ENCODE data around the gene RNASEH1.

The RNASEH1 gene, protein sequence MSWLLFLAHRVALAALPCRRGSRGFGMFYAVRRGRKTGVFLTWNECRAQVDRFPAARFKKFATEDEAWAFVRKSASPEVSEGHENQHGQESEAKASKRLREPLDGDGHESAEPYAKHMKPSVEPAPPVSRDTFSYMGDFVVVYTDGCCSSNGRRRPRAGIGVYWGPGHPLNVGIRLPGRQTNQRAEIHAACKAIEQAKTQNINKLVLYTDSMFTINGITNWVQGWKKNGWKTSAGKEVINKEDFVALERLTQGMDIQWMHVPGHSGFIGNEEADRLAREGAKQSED

GRCh38 chr2:3558205-3559014 is at the start of gene RNASEH1:
RNASEH1 (minus strand) TSS chr2:3558333; CDS start chr2:3558260, 73 bp downstream.
- Mint-ChIP-seq H3K9me3 (no peaks in the 10 kb centered on the region), H3K4me3 (peak within 1 kb of the TSS; percentile 88), H3K4me1 (ENCODE audit: low read depth) (peaks cover 24% of the 10 kb centered on the region), H3K27ac (peak within 1 kb of the TSS; percentile 97), H3K27me3 (ENCODE audit: low read depth) (no peaks in the 10 kb centered on the region), H3K36me3 (ENCODE audit: low read depth) (peaks cover 31% of the 10 kb centered on the region)
- DNase-seq (ENCODE audit: low spot score): peak; percentile 99

DNA sequence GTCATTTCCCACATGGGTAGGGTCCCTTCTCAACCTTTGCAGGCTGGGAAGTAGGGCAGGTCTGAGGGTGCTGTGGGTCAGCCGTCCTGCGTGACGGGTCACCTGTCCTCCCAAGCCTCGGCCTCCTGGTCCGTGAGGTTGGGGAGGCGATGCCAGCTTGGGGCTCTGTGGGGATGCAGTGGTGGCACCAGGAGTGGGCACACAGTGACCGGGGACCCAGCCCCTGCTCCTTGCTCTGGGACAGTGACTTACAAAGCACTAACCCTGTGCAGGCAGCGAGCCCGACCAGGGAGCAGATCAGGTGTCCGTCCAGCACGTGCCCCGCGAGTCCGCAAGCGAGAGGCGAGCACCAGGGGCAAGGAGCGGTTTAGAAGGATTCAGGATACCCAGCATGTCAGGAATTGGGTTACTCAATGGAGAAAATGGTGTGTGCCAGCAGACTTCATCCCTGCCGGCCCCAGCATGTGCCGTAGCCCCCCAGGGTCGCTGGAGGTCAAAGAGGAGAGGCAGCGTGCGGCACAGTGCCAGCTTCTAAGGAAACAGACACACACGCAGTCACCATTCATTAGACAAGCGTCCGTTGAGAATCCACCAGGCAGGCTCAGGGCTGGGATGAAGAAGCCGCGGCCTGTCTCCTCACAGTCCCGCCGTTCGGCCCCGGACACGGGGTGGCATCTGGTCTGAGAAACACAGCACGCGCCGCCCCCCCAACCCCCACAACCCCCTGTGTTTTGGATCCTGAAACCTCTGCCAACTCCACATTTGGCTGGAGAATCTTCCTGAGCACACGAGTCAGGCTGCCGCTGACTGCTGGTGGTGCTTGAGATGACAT is 48.5 kb upstream of the RNASEH1 start:
- Mint-ChIP-seq H3K36me3 (ENCODE audit: low read depth) (no peaks in the 10 kb centered on the region), H3K27me3 (ENCODE audit: low read depth) (no peaks in the 10 kb centered on the region), H3K4me3 (no peak overlapping the region), H3K9me3 (no peaks in the 10 kb centered on the region), H3K4me1 (ENCODE audit: low read depth) (peaks cover 3% of the 10 kb centered on the region), H3K27ac (no peak overlapping the region)
- DNase-seq (ENCODE audit: low spot score): no peak

DNA sequence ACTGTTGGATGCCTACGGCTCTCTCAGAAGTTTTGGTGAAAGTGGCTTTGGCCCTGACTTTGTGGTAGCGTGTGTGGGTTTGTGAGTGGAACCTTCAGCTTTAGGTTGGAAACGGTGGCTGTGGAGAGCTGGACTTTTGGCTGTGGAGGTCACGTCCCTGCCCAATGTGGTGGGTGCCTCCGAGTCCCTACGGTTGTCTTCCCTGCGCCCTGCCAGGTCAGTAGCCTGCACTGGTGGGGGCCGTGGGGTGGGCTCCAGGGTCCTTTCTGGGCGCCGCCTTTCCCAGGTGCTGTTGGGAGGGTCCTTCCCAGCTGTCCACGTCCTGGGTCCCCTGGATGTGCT is 47.9 kb upstream of the RNASEH1 start:
- Mint-ChIP-seq H3K27me3 (ENCODE audit: low read depth) (no peaks in the 10 kb centered on the region), H3K4me3 (no peak overlapping the region), H3K4me1 (ENCODE audit: low read depth) (peaks cover 3% of the 10 kb centered on the region), H3K9me3 (no peaks in the 10 kb centered on the region), H3K36me3 (ENCODE audit: low read depth) (no peaks in the 10 kb centered on the region), H3K27ac (no peak overlapping the region)
- no peak for DNase-seq (ENCODE audit: low spot score)

- no peaks in the 10 kb centered on the region for H3K27me3 Mint-ChIP-seq (ENCODE audit: low read depth)
- peak overlapping the region; percentile 36 for H3K4me3 Mint-ChIP-seq
- peak; percentile 16 for DNase-seq (ENCODE audit: low spot score)
- H3K27ac Mint-ChIP-seq: peak overlapping the region; percentile 73
- H3K36me3 Mint-ChIP-seq (ENCODE audit: low read depth): no peaks in the 10 kb centered on the region
- peaks cover 3% of the 10 kb centered on the region for H3K4me1 Mint-ChIP-seq (ENCODE audit: low read depth)
- no peaks in the 10 kb centered on the region for H3K9me3 Mint-ChIP-seq
Measured at GRCh38 chr2:3604991-3605961, 47.1 kb upstream of the RNASEH1 start.

- Mint-ChIP-seq H3K36me3 (ENCODE audit: low read depth) (no peaks in the 10 kb centered on the region), H3K27ac (no peak overlapping the region), H3K27me3 (ENCODE audit: low read depth) (no peaks in the 10 kb centered on the region), H3K4me3 (no peak overlapping the region), H3K4me1 (ENCODE audit: low read depth) (peaks cover 3% of the 10 kb centered on the region), H3K9me3 (no peaks in the 10 kb centered on the region)
- DNase-seq (ENCODE audit: low spot score): no peak
Measured at GRCh38 chr2:3604207-3604877, 46.2 kb upstream of the RNASEH1 start.

DNA sequence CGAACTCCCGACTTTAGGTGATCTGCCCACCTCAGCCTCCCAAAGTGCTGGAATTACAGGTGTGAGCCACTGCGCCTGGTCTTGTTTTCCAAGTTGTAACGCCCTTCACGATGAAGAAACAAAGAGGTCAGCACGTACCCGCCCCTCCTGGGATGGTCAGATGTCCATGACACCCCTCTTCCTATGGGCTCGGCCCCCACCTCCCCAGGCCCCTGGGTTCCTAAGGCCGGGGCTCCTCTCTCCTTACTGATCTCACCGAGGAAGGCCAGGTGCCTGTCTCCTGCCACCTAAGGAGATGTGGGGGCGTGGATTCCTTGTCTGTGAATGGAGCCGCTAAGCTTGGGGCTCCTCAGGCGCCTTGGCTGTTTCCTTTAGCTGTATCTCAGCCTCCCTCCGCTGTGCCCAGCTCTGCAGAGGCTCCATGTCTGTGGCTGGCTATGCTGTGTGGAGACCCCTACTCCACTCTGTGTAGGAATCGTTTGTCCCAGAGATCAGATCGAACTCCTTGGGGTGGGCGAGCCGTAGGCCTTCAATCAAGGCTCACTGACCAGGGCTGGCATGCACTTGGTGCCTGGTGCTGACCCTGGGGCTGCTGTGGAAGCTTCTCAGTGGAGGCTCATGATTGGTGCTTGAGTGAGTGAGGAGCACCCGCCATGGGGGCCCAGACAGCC is 45.5 kb upstream of the RNASEH1 start:
- H3K9me3 Mint-ChIP-seq: no peaks in the 10 kb centered on the region
- no peak overlapping the region for H3K27ac Mint-ChIP-seq
- H3K27me3 Mint-ChIP-seq (ENCODE audit: low read depth): no peaks in the 10 kb centered on the region
- no peak overlapping the region for H3K4me3 Mint-ChIP-seq
- H3K36me3 Mint-ChIP-seq (ENCODE audit: low read depth): no peaks in the 10 kb centered on the region
- DNase-seq (ENCODE audit: low spot score): no peak
- H3K4me1 Mint-ChIP-seq (ENCODE audit: low read depth): peaks cover 2% of the 10 kb centered on the region

DNA sequence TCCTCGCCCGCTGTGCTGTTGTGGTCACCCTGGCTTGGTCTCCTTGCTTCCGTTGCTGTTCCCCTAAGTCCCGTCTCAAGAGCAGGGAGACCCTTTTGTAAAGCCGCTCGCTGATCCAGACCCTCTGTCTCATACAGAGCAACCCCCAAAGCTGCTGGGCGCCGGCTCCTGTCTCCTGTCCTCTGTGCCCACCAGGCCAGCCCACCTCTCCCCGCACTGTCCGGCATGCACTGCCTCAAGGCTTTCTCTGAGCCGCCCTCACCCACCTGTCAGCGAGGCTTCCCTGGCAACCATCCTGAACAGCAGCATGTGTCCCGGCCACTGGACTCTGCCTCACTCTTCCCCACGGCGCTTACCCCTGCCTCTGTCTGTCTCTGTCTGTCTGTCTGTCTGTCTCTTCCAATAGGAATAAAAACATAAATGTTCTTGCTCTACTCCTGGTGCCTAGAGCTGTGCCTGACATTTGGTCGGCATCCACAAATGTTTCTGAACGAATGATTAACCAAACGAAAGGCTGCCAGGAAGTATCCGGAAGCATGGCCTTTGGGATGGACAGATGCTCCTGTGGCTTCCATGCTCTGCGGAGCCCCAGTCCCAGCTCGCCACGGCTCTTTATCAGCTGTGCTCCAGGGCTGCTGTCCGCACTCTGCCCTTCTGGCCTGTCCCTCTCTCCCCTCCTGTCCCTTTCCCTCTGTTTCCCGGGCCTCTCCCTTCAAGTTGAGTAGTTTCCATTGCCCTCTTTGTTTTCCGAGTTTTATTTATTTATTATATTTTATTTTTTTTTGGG is 44.6 kb upstream of the RNASEH1 start:
- Mint-ChIP-seq H3K27ac (no peak overlapping the region), H3K9me3 (no peaks in the 10 kb centered on the region), H3K4me3 (no peak overlapping the region), H3K4me1 (ENCODE audit: low read depth) (peaks cover 2% of the 10 kb centered on the region), H3K36me3 (ENCODE audit: low read depth) (no peaks in the 10 kb centered on the region), H3K27me3 (ENCODE audit: low read depth) (no peaks in the 10 kb centered on the region)
- DNase-seq (ENCODE audit: low spot score): no peak

DNA sequence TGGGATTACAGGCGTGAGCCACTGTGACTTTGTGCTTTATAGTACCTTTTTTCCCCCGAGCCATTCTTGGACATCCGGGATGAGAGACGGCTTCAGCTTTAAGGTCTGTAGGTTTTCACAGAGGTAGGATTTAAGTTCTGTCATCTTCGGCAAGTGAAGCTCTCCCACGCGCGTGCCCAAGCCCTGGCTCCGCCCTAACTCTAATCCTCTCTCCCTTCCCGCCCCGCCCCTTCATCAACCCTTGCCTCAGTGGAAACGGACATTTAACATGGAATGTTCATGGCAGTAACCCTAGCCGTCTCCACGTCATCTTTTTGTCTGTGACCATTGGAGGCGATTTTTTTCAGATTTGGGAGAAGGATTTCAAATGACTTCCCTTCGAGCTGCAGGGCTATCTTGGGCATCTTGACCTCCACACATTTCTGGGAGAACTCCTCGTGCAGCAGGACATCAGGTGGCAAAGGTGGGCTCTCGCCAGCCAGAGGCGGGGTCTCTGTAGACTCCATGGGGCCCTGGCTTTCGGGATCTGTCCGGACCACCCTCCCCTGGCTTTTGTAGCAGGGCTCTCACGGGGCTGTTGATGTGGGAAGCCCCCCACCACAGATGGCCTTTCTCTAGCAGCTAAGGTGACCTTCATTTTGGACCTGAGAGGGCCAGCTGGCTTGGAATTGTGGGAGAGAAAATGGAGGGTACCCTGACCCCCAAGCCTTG is 43.6 kb upstream of the RNASEH1 start:
- Mint-ChIP-seq H3K27me3 (ENCODE audit: low read depth) (no peaks in the 10 kb centered on the region), H3K4me3 (no peak overlapping the region), H3K36me3 (ENCODE audit: low read depth) (no peaks in the 10 kb centered on the region), H3K27ac (no peak overlapping the region), H3K9me3 (no peaks in the 10 kb centered on the region), H3K4me1 (ENCODE audit: low read depth) (peaks cover 4% of the 10 kb centered on the region)
- DNase-seq (ENCODE audit: low spot score): no peak

- Mint-ChIP-seq H3K4me1 (ENCODE audit: low read depth) (peaks cover 4% of the 10 kb centered on the region), H3K27me3 (ENCODE audit: low read depth) (no peaks in the 10 kb centered on the region), H3K4me3 (no peak overlapping the region), H3K36me3 (ENCODE audit: low read depth) (no peaks in the 10 kb centered on the region), H3K9me3 (no peaks in the 10 kb centered on the region), H3K27ac (no peak overlapping the region)
- no peak for DNase-seq (ENCODE audit: low spot score)
Measured at GRCh38 chr2:3600256-3600855, 42.2 kb upstream of the RNASEH1 start.

DNA sequence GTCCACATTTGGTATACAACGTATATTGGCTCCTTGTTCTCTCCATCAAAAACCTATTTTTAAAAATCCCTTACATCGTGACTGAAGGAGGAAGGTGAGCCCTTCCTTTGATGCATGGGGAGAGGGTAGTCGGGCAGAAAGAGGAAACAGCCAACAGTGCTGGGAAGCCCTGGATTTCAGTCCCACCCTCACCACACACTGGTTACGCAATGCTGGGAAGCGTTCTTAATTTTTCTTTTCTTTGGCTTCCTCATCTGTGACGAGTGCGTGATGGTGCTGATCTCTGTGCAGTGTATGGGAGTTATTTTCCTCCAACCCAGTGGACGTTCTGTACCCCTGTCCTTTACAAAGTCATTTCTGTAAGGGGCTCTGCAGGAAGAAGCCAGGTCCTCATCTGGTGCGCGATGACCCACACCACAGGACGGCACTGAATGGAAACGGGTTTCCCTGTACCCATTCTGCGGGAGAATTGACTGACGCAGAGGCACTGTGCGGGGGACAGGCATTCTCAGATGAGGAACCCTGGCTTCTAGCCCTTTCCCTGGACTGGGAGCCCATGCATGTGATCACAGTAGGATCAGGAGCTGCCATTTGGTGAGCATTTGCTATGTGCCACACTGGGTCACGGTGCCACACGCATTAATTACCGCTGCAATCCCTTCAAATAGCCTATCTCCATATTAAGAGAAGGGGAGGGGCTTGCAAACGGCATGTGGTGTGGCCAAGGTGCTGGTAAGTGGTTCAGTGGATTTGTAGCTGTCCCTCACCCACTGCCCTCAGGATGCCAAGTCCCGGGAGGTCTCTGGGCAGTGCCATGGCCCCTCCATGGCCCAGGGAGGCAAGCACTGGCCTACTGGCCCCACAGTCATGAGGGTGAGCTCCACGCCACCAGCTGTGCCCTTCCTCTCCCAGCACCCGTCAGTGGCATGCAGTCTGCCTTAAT is 41.0 kb upstream of the RNASEH1 start:
- Mint-ChIP-seq H3K9me3 (no peaks in the 10 kb centered on the region), H3K4me3 (no peak overlapping the region), H3K36me3 (ENCODE audit: low read depth) (no peaks in the 10 kb centered on the region), H3K27ac (no peak overlapping the region), H3K4me1 (ENCODE audit: low read depth) (peaks cover 3% of the 10 kb centered on the region), H3K27me3 (ENCODE audit: low read depth) (peaks cover 3% of the 10 kb centered on the region)
- no peak for DNase-seq (ENCODE audit: low spot score)
